Measurements from ENCODE around the gene S100A7.
"Not testable (repeated sequence)": the region's sequence is repeated elsewhere in the genome, so short reads cannot be mapped to it uniquely, and the experiment has no call there.

Gene S100A7

GRCh38 chr1:153432874-153433681 is 27.4 kb downstream of the S100A7 start:
- in situ Hi-C loops (cut with HindIII; ENCODE audit: low sequenced_read_pairs), result no loop called here

- in situ Hi-C loops (cut with HindIII; ENCODE audit: low sequenced_read_pairs), result no loop called here
These were observed 28.5 kb downstream of the S100A7 start for GRCh38 chr1:153431928-153432327.

GRCh38 chr1:153431427-153431826 is 29.0 kb downstream of the S100A7 start:
- in situ Hi-C loops (cut with HindIII; ENCODE audit: low sequenced_read_pairs), result no loop called here

GRCh38 chr1:153431002-153431401 is 29.4 kb downstream of the S100A7 start:
- in situ Hi-C loops (cut with HindIII; ENCODE audit: low sequenced_read_pairs), result no loop called here

- in situ Hi-C loops (cut with HindIII; ENCODE audit: low sequenced_read_pairs), result no loop called here
These were observed 29.9 kb downstream of the S100A7 start for GRCh38 chr1:153430561-153430960.

- in situ Hi-C loops (cut with HindIII; ENCODE audit: low sequenced_read_pairs), result no loop called here
These were observed 30.3 kb downstream of the S100A7 start for GRCh38 chr1:153430166-153430553.

- in situ Hi-C loops (cut with HindIII; ENCODE audit: low sequenced_read_pairs), result no loop called here
These were observed 30.9 kb downstream of the S100A7 start for GRCh38 chr1:153429266-153430165.

- in situ Hi-C loops (cut with HindIII; ENCODE audit: low sequenced_read_pairs), result no loop called here
These were observed 31.7 kb downstream of the S100A7 start for GRCh38 chr1:153428791-153429190.

GRCh38 chr1:153428073-153428638 is 32.3 kb downstream of the S100A7 start:
- in situ Hi-C loops (cut with HindIII; ENCODE audit: low sequenced_read_pairs), result no loop called here

GRCh38 chr1:153426809-153427208 is 33.6 kb downstream of the S100A7 start:
- in situ Hi-C loops (cut with HindIII; ENCODE audit: low sequenced_read_pairs), result no loop called here

GRCh38 chr1:153422450-153423068 is 37.9 kb downstream of the S100A7 start:
- in situ Hi-C loops (cut with HindIII; ENCODE audit: low sequenced_read_pairs), result no loop called here

- in situ Hi-C loops (cut with HindIII; ENCODE audit: low sequenced_read_pairs), result no loop called here
These were observed 40.1 kb downstream of the S100A7 start for GRCh38 chr1:153420306-153420705.

GRCh38 chr1:153419436-153419793 is 41.0 kb downstream of the S100A7 start:
- in situ Hi-C loops (cut with HindIII; ENCODE audit: low sequenced_read_pairs), result not testable (repeated sequence)

GRCh38 chr1:153418758-153419435 is 41.6 kb downstream of the S100A7 start:
- in situ Hi-C loops (cut with HindIII; ENCODE audit: low sequenced_read_pairs), result not testable (repeated sequence)

GRCh38 chr1:153417136-153417888 is 43.1 kb downstream of the S100A7 start:
- in situ Hi-C loops (cut with HindIII; ENCODE audit: low sequenced_read_pairs), result no loop called here

GRCh38 chr1:153415850-153416570 is 44.4 kb downstream of the S100A7 start, which contains the start of gene S100A7A:
Gene S100A7A (plus strand): TSS chr1:153416520. CDS start chr1:153418083, 1,563 bp downstream.
- in situ Hi-C loops (cut with HindIII; ENCODE audit: low sequenced_read_pairs), result no loop called here

GRCh38 chr1:153413961-153414360 is 46.5 kb downstream of the S100A7 start:
- in situ Hi-C loops (cut with HindIII; ENCODE audit: low sequenced_read_pairs), result not testable (repeated sequence)

Measured in endothelial cell of hepatic sinusoid (primary cell).